Islet precursor cell (in vitro differentiated cells): ENCODE measurements around the gene FBLN2.

Experiments
- DNase-seq: peaks from one replicate; pipeline ENCODE4 v3.0.0-alpha.2; 2018

FBLN2 gene

GRCh38 chr3:13569201-13569600 is 20.3 kb downstream of the FBLN2 start:
- DNase-seq: no peak

GRCh38 chr3:13569641-13570390 is 20.9 kb downstream of the FBLN2 start:
- no peak for DNase-seq

- no peak for DNase-seq
Measured at GRCh38 chr3:13570391-13571194, 21.7 kb downstream of the FBLN2 start.

- no peak for DNase-seq
Measured at GRCh38 chr3:13571264-13571663, 22.3 kb downstream of the FBLN2 start.

GRCh38 chr3:13571831-13572750 is 23.2 kb downstream of the FBLN2 start:
- no peak for DNase-seq

GRCh38 chr3:13572926-13573623 is 24.1 kb downstream of the FBLN2 start:
- no peak for DNase-seq

- DNase-seq: no peak
Measured at GRCh38 chr3:13574083-13574797, 25.3 kb downstream of the FBLN2 start.

GRCh38 chr3:13574798-13575451 is 26.0 kb downstream of the FBLN2 start:
- peak; percentile 73 for DNase-seq

- no peak for DNase-seq
Measured at GRCh38 chr3:13575459-13576061, 26.6 kb downstream of the FBLN2 start.

GRCh38 chr3:13577181-13578121 is 28.5 kb downstream of the FBLN2 start:
- no peak for DNase-seq

- no peak for DNase-seq
Measured at GRCh38 chr3:13578251-13578650, 29.3 kb downstream of the FBLN2 start.

GRCh38 chr3:13579063-13579462 is 30.1 kb downstream of the FBLN2 start:
- DNase-seq: no peak

GRCh38 chr3:13580256-13581023 is 31.5 kb downstream of the FBLN2 start:
- no peak for DNase-seq

- DNase-seq: no peak
Measured at GRCh38 chr3:13581485-13582365, 32.8 kb downstream of the FBLN2 start.

- DNase-seq: no peak
Measured at GRCh38 chr3:13582366-13583250, 33.7 kb downstream of the FBLN2 start.
